GM10266 (cell line): Measurements from ENCODE around the gene MBNL3.

Experiments used
- DNase-seq: peaks from one replicate; pipeline ENCODE4 v3.0.0; 2012; ENCODE audit errors: extremely low spot score
- TF ChIP-seq, protein P1 (sequence below): IDR thresholded peaks from 2 replicates; pipeline ENCODE4 v1.5.1; 2012; ENCODE audit warnings: mild to moderate bottlenecking, low read depth; ENCODE audit not compliant: control insufficient read depth, insufficient read depth; ENCODE audit errors: missing control alignments

The MBNL3 gene

DNA sequence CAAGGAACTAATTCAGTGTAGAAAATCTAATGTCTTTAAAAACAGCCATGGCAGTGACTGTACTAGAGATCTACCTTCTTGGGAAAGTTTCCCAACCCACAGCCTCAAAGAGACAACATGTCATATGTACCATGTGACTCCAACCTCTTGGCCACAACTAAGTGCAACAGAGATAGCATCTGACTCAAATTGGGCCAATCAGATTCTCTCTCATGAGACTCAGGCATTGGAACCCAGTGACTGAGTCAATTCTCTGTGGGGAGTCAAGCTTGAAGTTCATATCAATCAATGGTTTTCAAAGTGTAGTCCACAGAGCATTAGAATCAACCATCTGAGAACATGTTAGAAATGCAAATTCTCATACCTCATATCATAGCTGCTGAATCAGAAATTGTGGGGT, 123.3 kb downstream of the MBNL3 start:
- TF ChIP-seq, protein P1, sequence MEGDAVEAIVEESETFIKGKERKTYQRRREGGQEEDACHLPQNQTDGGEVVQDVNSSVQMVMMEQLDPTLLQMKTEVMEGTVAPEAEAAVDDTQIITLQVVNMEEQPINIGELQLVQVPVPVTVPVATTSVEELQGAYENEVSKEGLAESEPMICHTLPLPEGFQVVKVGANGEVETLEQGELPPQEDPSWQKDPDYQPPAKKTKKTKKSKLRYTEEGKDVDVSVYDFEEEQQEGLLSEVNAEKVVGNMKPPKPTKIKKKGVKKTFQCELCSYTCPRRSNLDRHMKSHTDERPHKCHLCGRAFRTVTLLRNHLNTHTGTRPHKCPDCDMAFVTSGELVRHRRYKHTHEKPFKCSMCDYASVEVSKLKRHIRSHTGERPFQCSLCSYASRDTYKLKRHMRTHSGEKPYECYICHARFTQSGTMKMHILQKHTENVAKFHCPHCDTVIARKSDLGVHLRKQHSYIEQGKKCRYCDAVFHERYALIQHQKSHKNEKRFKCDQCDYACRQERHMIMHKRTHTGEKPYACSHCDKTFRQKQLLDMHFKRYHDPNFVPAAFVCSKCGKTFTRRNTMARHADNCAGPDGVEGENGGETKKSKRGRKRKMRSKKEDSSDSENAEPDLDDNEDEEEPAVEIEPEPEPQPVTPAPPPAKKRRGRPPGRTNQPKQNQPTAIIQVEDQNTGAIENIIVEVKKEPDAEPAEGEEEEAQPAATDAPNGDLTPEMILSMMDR = no peak

DNA sequence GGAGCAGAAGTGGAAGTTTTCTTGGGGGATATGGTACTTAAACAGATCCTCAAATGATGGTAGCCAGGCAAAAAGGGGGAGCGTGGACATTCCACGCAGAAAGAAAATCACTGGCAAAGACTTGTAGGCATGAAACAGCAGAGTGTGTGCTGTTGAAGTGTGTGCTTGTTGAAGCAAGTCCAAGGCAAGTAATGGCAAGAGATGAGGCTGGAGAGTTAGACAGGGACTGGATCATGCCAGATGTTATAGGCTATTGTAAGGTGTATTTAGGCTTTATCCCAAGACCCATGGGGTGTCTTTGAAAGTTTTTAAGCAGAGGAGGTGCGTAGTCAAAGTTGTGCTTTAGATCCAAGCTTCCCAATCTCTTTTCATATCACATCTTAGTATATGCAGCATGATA, 124.5 kb downstream of the MBNL3 start:
- TF ChIP-seq, protein P1 = no peak

More for the DNA sequence above, 123.3 kb downstream of the MBNL3 start:
- no peak for DNase-seq

DNA sequence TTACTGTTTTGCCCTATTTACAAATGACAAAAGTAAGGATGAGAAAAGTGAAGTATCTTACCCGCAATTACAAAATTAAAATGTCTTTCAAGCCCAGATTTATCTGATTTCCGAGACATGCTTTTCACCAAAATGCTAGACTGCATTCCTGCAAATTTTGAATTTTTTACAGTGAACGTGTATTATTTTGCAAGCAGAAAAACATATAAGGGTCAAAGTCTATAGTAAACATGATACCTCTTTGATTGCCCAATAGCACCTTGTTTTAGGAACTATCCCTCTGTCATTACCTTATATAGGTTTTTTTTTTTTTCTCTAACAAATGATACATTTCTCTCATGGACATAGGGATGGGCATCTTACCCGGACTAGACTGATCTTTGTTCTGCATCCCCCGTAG, 135.4 kb downstream of the MBNL3 start:
- no peak for DNase-seq

More for the DNA sequence above, 124.5 kb downstream of the MBNL3 start:
- no peak for DNase-seq

DNA sequence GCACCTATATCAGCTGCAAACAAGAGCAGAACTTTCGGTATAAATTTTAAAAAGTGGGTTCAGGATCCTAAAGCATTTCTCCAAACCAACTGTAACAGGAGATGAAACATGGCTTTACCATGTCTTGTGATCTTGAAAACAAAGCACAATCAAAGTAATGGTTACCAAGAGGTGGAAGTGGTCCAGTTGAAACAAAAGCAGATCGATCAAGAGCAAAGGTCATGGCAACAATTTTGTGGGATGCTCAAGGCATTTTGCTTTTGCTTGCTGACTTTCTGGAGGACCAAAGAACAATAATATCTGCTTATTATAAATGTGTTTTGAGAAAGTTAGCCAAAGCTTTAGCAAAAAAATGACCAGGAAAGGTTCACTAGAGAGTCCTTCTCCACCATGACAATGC, 152.7 kb downstream of the MBNL3 start:
- TF ChIP-seq, protein P1 = no peak
- no peak for DNase-seq

More for the DNA sequence above, 135.4 kb downstream of the MBNL3 start:
- TF ChIP-seq, protein P1 = no peak

DNA sequence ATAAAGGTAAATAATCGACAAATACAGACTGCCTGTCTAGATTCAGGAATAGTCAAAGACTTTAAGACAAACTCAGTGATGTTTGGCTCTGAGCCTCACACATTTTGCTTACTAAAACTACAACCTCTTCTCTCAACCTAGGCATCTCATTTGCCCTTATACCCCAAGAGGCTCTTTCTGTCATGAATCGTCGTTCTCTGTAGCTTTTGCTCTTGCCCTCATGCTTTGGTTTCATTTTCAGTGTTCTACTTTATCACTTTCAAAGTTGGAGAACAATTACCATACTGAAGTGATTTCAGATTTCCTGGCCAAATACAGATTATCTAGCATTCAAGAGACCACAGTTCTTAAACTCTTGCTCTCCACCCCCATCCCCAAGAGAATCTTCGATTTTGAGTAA, 155.5 kb downstream of the MBNL3 start:
- no peak for DNase-seq
- TF ChIP-seq, protein P1 = no peak

DNA sequence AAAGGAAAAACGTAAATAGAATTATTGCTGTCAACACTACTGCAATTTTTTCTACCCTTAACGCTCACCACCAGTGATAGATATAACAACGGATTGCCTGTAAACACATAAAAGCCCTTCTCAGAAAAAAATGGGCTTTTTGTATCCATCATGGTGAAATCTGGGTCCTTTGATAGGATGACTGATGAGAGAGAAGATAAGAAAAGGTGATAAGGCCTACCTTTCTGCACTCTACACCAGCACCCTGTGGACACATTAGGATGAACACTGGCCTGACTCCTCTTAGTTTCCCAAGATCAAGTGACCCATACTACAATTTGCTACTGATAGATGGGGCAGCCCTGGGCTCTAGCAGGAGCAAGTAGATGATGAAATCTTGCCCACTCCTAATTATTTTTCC, 157.3 kb downstream of the MBNL3 start:
- no peak for DNase-seq
- TF ChIP-seq, protein P1 = no peak

DNA sequence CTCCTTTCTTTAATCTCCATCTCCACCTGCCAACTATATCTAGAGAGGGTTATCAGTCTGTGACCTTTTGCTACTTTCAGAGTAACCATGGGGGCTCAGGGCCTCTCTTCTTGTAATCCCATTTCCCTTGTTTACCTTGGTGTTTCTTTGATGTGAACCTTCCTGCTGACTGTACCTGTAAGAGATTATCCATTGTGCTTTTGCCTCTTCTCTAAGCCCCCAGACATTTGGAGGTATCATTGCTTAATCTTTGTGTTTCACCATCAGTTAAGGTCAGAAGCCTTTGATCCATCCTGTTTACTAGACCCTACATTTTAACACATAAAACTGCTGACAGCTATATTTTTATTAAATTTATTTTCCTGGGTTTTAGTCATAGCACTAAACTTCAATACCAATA, 157.8 kb downstream of the MBNL3 start:
- TF ChIP-seq, protein P1 = no peak
- no peak for DNase-seq
